GM19238 (cell line): ENCODE results near the gene FAM174C.

Experiments
- DNase-seq: peaks from one replicate; pipeline ENCODE4 v3.0.0; 2011; ENCODE audit warnings: low spot score; ENCODE audit not compliant: insufficient read length

FAM174C gene

GRCh38 chr19:1284979-1285736 is 9.8 kb downstream of the FAM174C start:
- no peak for DNase-seq

GRCh38 chr19:1285737-1286360 is 10.5 kb downstream of the FAM174C start, which contains the start of gene EFNA2:
EFNA2 (plus strand) TSS chr19:1285873; CDS start chr19:1286169, 296 bp downstream.
- DNase-seq = no peak

DNA sequence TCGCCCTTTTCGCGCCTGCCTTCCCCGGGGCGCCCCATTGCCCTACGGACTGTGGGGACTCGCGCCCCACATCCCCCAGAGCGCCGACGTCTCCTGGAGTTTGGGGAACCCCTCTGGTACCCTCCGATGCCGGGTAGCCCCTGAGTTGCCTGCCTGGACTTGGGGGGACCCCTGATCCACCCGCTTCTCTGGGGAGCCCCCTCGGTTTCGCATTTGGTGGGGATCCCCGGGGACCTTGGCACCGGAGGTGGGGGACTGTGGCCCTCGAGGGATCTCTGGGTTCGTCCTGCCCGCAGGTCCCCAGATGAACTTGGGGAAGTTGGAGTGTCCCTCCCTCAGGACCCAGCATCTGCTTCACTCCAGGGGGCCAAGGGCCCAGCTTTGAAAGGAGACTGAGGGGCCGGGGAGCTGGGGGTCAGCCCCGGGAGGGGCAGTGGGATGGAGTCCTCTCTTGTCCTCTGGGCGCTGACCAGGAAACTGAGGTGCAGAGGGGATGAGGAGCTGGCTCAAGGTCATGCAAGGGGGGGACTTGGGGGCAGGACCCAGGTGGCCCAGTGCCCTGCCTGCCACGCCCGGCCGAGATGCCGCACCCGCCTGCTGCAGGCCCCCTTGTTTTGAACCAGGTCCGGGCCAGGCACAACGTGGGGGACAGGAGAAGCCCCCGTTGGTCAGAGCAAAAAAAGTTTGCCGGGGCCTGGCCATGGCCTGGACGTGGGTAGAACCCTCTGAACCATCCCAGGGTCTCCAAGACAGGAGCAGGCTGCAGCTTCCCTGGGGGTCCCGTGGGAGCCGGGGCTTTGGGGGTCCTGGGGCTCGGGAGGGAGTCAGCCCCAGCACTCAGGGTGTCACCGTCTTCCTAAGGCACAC is 11.4 kb downstream of the FAM174C start:
- no peak for DNase-seq

DNA sequence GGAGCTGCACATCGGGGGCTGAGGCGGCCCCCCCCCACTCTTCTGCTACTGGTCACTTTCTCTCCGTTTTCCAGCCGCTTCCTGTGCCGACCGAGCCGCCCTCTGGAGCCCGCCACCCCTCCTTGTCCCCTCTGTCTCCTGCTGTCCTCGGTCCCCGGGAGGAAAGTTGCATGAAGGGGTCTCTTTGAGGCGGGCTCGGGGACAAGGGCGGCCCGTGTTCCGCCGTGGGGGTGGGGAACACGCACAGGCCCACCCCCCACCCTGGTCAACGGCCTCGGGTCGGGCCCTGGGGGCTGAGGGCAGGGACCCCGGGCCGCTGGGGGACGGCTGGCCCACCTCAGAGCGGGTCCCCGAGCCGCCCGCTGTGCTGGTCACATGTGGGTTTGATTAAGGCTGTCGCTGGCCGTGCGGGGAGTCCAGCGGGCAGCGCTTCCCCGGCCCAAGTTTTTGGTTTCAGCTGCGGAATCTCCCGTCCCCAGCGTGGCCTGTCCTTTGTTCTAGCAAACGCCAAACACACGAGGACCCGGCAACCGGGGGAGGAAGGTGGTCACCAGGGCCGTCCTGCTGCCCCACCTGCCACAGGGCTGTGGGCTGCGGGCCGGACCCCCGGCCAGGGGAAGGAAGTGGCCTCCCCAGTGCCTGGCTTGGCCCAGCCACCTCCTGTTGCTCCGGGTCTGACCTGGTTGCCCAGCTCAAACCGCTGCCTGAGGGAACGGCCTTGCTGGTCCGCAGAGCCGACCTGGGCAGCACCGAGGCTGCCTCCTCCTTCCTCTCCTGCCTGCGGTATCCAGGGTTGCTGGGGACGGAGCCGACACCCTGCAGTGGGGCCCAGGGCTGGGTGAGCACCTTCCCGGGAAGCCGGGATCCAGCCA is 12.3 kb downstream of the FAM174C start:
- no peak for DNase-seq

DNA sequence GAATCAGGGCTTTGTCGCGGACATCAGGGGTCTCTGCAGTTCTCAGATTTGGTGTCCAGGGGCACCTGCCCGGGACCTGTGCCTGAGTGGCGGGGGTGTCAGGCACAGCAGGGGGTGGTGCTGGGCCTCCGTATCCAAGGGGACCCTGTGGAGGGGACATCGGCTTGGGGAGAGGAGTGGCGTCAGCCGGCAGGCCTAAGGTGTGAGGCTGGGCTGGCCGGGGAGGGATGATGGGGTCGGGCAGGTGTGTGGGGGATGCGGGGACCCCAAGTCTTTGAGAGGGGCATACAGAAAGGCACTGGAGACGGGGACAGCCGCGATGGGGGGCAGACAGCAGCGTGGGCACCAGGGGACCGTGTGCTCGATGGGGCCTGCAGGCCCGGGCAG is 12.9 kb downstream of the FAM174C start:
- no peak for DNase-seq

GRCh38 chr19:1288833-1289685 is 13.7 kb downstream of the FAM174C start:
- DNase-seq = no peak

DNA sequence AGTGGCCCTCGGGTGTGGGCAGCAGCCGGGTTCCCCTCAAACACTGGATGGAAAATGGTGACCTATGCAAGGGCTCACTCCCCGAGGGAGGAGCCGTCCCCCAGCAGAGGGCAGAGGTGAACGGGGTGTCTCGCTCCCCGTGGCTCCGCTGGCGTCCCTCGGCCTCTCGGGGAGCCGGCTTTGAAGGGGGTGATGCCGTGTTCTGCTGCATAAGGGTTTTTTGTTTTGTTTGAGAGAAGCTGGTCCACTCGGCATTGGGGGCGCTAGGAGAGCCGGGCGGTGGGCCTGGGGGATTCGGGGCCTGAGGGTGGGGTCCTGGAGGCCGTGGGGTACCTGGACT is 14.3 kb downstream of the FAM174C start:
- DNase-seq = no peak

DNA sequence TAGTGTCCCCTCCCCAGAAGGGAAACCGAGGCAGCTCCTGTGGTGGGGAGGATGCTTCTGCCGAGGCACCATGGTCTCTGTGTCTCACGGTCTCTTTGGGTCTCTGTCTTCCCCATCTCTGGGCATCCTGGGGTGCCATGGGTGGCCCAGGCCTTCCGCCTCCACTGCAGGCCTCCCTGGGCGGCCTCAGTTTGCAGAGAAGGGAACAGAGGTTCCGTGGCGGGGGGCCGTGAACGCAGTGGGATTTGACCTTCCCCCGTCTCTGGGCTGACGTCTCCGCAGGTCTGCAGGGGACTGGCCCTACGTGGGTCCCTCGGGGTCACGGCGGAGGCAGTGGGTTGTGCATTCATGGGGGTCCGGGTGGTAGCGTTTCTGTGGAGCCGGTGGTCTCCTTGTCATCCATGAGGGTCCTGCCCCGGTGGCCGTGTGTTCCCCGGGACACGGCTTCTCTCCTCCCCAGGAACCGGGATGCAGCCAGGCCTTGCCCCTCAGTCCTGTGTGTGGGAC is 14.9 kb downstream of the FAM174C start:
- no peak for DNase-seq

DNA sequence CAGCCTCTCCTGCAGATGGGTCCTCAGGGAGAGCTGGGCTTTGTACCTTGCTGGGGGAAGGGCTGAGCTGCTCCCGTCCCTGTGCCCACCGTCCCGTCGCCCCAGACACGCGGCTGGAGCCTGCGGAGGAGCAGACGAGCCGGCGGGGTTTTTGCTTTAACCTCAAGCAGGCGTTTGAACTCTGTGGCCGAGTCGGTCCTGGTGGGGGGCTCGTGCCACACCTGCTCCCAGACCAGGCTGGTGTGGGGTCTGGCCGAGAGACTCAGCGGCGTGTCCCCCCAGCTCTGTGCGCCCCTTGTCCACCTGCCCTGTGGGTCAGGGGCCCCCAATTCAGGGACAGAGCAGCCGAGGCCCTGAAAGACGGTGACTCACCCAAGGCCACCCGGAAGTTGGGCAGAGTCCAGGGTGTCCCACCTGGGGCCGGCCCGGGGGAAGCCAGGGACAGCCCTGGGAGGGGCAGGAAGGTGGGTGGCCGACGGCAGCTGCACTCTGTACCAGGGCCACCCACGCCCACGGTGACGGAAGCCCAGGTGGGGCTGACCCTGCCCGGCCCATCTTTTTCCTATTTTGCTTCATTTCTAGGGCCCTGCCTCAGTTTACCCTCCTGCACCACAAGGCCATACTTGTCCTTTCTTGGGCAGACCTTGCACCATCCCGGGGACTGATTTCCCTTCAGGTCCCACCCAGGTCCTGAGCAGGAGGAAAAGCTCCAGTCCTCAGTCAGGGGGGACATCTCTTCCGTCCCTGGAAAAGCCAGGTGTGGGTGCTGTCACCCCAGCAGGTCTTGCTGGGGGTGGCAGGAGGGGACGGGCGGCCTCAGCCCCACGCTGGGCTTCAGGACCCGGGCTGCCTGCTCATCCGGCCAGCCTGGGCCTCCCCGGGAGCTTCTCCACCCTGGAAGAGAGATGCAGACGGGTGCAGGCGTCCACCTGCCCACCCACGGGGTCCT is 15.6 kb downstream of the FAM174C start:
- DNase-seq = no peak

DNA sequence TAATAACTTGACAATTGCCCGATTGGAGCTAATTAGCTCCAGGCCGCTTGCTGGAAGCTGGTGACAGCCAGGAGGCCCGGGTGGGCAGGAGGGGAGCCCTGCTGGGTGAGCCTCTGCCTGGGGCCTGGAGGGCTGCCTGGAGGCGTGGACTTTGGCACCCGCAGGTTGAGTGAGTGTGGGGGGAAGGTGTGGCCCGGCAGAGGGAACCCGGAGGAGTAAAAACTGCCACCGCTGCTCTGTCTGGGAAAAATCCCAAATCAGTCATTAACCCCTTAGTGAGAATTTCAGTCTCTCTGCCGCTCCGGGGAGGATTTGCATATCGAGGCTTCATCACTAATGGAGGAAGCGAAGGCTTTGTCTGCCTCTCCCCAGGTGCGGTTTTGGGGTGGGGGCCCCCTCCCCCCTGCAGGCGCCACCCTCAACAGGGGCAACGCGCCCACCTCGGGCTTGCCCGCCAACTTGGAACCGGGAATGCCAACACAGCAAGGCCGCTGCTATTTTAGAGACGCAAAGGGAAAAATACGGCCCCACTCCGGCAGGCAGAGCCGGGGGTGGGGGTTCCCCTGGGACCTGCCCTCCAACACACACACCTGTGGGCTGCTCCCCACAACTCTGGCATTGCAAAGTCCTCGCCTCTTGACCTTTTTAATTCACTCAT is 16.6 kb downstream of the FAM174C start:
- no peak for DNase-seq

DNA sequence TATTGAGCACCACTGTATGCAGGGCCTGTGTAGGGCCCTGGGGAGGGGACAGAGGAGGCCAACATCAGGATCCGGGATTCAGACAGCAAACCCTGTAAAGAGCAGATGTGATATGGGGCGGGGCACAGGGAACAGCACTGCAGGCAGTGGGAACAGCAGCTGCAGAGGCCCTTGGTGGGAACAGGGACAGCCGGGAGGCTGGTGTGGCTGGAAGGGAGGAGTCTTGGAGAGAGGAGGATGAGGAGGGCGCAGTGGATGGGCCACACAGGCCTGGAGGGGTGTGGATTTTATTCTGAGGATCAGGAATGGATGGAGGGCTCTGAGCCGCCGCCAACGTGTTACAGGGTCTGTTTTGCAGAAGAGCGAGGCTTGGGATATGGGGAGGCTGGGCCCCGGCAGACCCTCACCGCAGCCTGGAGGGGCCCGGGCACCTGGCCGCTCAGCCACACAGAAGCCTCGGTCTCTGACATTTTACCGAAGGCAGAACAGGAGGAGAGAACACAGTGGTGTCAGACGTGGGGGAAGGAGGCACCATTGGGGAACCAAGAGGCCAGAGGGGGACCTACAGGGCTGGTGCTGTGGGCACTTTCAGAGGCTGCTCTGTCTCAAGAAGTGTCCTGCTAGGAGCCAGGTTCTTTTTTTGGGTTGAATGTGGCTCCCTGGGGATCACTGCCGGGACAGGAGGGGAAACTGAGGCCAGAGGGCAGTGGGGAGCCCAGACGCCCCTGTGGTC is 17.3 kb downstream of the FAM174C start:
- no peak for DNase-seq

- DNase-seq = no peak
Observed at GRCh38 chr19:1293782-1294604, 18.7 kb downstream of the FAM174C start.

DNA sequence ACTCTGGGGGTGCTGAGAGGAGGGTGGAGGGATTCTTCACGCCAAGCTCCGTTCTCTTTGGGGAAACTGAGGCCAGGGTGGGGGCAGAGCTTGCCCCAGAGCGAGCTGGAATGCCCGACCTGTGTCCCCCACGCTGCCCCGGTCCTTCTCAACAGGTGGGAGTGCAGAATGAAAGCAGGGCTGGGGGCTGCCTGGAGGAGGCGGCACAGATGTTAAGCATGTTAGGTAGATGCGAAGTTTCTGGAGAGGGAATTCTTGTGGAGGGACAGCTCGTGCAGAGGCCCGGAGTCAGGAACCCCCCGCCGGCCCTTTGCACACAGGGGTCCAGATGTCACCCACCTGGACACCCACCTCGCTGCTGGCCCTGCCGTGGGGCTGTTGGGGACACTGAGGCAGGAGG is 19.4 kb downstream of the FAM174C start:
- no peak for DNase-seq

DNA sequence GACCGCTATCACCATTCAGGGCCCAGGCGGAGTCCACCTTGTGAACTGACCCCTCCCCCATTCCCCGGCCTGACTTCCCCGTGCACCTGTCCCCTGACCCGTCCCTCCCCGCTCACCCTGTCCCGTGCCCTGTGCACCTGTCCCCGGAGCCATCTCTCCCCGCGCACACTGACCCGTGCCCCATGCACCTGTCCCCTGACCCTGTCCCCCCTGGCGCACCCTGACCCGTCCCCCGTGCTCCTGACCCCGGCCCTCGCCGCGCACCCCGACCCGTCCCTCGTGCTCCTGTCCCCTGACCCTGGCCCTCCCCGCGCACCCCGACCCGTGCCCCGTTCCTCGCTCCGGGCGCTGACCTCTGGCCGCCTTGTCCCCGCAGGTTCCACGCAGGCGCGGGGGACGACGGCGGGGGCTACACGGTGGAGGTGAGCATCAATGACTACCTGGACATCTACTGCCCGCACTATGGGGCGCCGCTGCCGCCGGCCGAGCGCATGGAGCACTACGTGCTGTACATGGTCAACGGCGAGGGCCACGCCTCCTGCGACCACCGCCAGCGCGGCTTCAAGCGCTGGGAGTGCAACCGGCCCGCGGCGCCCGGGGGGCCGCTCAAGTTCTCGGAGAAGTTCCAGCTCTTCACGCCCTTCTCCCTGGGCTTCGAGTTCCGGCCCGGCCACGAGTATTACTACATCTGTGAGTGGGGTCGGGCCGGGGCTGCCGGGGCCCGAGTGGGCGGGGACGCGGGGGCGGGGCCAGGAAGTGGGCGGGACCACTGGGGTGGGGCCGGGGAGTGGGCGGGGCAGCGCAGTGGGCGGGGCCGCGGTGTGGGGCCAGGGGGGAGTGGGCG is 20.1 kb downstream of the FAM174C start:
- DNase-seq = peak; percentile 66

DNA sequence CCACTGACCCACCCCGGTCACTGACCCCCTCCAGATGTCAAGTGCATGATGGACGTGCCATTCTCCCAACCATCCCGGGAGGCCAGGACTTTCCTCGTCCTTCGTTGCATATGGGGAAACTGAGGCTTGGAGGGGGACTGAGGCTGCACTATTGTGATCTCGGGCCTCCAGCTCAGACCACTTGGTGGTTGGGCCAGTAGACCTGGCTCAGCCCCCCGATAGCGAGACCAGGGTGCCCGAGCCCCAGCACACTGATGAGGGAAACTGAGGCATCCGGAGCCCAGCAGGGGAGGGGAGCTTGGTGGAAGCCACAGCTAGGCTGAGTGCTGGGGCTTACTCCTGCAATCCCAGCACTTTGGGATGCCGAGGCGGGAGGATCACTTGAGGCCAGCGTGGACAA is 20.7 kb downstream of the FAM174C start:
- no peak for DNase-seq
